ENCODE results near the gene OTUB1.

Gene OTUB1

GRCh38 chr11:63986156-63986931 lies at the start of gene OTUB1:
OTUB1 (plus strand) TSS chr11:63986438; CDS start chr11:63986457, 19 bp downstream.
- no peaks in the 10 kb centered on the region for H3K27me3 ChIP-seq (replicated peaks; ENCODE audit: control insufficient read depth, insufficient read depth, low read length)
- peak within 1 kb of the TSS; percentile 99 for H3K4me3 ChIP-seq (replicated peaks; ENCODE audit: low read depth, low read length)
- DNase-seq (ENCODE audit: extremely low read depth, insufficient read length), result peak; percentile 86
- H3K36me3 ChIP-seq (ENCODE audit: control insufficient read depth, insufficient read depth, low read length), result peaks cover 13% of the 10 kb centered on the region
- no peak for TF ChIP-seq CTCF (IDR thresholded peaks at IDR 0.05; ENCODE audit: insufficient read depth, low read length, poor library complexity, severe bottlenecking)

GRCh38 chr11:63937713-63938478 lies 48.3 kb upstream of the OTUB1 start:
- Histone ChIP-seq H3K27me3 (replicated peaks; ENCODE audit: control insufficient read depth, insufficient read depth, low read length) (no peaks in the 10 kb centered on the region), H3K36me3 (ENCODE audit: control insufficient read depth, insufficient read depth, low read length) (no peaks in the 10 kb centered on the region; the same call in 1 of the 2 replicates), H3K4me3 (replicated peaks; ENCODE audit: low read depth, low read length) (peak overlapping the region; percentile 78)
- DNase-seq (ENCODE audit: extremely low read depth, insufficient read length), result no peak
- TF ChIP-seq CTCF (IDR thresholded peaks at IDR 0.05; ENCODE audit: insufficient read depth, low read length, poor library complexity, severe bottlenecking), result peak; percentile 14

- H3K36me3 ChIP-seq (ENCODE audit: control insufficient read depth, insufficient read depth, low read length), result no peaks in the 10 kb centered on the region; the same call in 1 of the 2 replicates
- DNase-seq (ENCODE audit: extremely low read depth, insufficient read length), result peak; percentile 99
- H3K4me3 ChIP-seq (replicated peaks; ENCODE audit: low read depth, low read length), result peak within 1 kb of the TSS; percentile 99
- TF ChIP-seq CTCF (IDR thresholded peaks at IDR 0.05; ENCODE audit: insufficient read depth, low read length, poor library complexity, severe bottlenecking), result no peak
- no peaks in the 10 kb centered on the region for H3K27me3 ChIP-seq (replicated peaks; ENCODE audit: control insufficient read depth, insufficient read depth, low read length)
Measured at GRCh38 chr11:63938479-63939396, 47.5 kb upstream of the OTUB1 start, which contains the start of gene NAA40. NAA40 (plus strand) TSS chr11:63939002; CDS start chr11:63939097, 95 bp downstream.

GRCh38 chr11:63939397-63939891 lies 46.8 kb upstream of the OTUB1 start:
- no peaks in the 10 kb centered on the region; the same call in none of the 2 replicates for H3K36me3 ChIP-seq (ENCODE audit: control insufficient read depth, insufficient read depth, low read length)
- no peaks in the 10 kb centered on the region for H3K27me3 ChIP-seq (replicated peaks; ENCODE audit: control insufficient read depth, insufficient read depth, low read length)
- no peak for TF ChIP-seq CTCF (IDR thresholded peaks at IDR 0.05; ENCODE audit: insufficient read depth, low read length, poor library complexity, severe bottlenecking)
- peak; percentile 41 for DNase-seq (ENCODE audit: extremely low read depth, insufficient read length)
- H3K4me3 ChIP-seq (replicated peaks; ENCODE audit: low read depth, low read length), result peak overlapping the region; percentile 99

- TF ChIP-seq CTCF (IDR thresholded peaks at IDR 0.05; ENCODE audit: insufficient read depth, low read length, poor library complexity, severe bottlenecking), result no peak
- no peak for DNase-seq (ENCODE audit: extremely low read depth, insufficient read length)
- H3K36me3 ChIP-seq (ENCODE audit: control insufficient read depth, insufficient read depth, low read length), result no peaks in the 10 kb centered on the region; the same call in none of the 2 replicates
- no peak overlapping the region for H3K4me3 ChIP-seq (replicated peaks; ENCODE audit: low read depth, low read length)
- H3K27me3 ChIP-seq (replicated peaks; ENCODE audit: control insufficient read depth, insufficient read depth, low read length), result no peaks in the 10 kb centered on the region
Measured at GRCh38 chr11:63940786-63941185, 45.5 kb upstream of the OTUB1 start.
